Smooth muscle cell (in vitro differentiated cells): ENCODE results near the gene TENM3. TPM values are rescaled to one million over a fixed set of nuclear protein-coding genes. Genes with fewer than 3 reads are reported as not detected.

Experiments
- DNase-seq: peaks from one replicate; lab custom pipeline; 2025; ENCODE audit not compliant: unreplicated experiment; lab: John Stamatoyannopoulos, UW
- H2AFZ ChIP-seq: fragments of 200-600 bp; sonication (generic); 2 replicates; pipeline ENCODE4 v1.6.0; 2016; ENCODE audit warnings: antibody characterized with exemption, low read depth, mild to moderate bottlenecking
- H3F3A ChIP-seq: fragments of 200-600 bp; sonication (generic); 2 replicates; pipeline ENCODE4 v1.6.0; 2017; ENCODE audit warnings: antibody characterized with exemption, low read depth
- H3K27ac ChIP-seq: fragments of 200-600 bp; sonication (generic); 2 replicates; pipeline ENCODE4 v1.5.1; 2016; ENCODE audit warnings: low read depth, mild to moderate bottlenecking
- H3K27me3 ChIP-seq: fragments of 200-600 bp; sonication (generic); 2 replicates; pipeline ENCODE4 v1.6.1; 2016; ENCODE audit warnings: low read depth, mild to moderate bottlenecking
- H3K36me3 ChIP-seq: fragments of 200-600 bp; sonication (generic); 2 replicates; pipeline ENCODE4 v1.5.1; 2016; ENCODE audit warnings: low read depth
- H3K4me1 ChIP-seq: fragments of 200-600 bp; sonication (generic); 2 replicates; pipeline ENCODE4 v1.5.1; 2016; ENCODE audit warnings: low read depth
- H3K4me2 ChIP-seq: fragments of 200-600 bp; sonication (generic); 2 replicates; pipeline ENCODE4 v1.6.0; 2016; ENCODE audit warnings: mild to moderate bottlenecking
- H3K4me3 ChIP-seq: fragments of 200-600 bp; sonication (generic); 2 replicates; pipeline ENCODE4 v1.5.1; 2016; ENCODE audit warnings: mild to moderate bottlenecking
- H3K79me2 ChIP-seq: fragments of 200-600 bp; sonication (generic); 2 replicates; pipeline ENCODE4 v1.6.0; 2016; ENCODE audit warnings: low read depth, mild to moderate bottlenecking
- H3K9ac ChIP-seq: fragments of 200-600 bp; sonication (generic); 2 replicates; pipeline ENCODE4 v1.6.0; 2016; ENCODE audit warnings: low read depth
- H3K9me3 ChIP-seq: fragments of 200-600 bp; sonication (generic); replicated peaks from 2 replicates; pipeline ENCODE4 v1.5.1; 2016; ENCODE audit warnings: low read depth
- H4K20me1 ChIP-seq: fragments of 200-600 bp; sonication (generic); 2 replicates; pipeline ENCODE4 v1.6.0; 2016; ENCODE audit warnings: low read depth
- CTCF ChIP-seq: fragments of 200-600 bp; sonication (generic); IDR thresholded peaks from 2 replicates; pipeline ENCODE4 v1.5.1; 2017; ENCODE audit warnings: borderline replicate concordance, mild to moderate bottlenecking, antibody characterized with exemption; ENCODE audit not compliant: insufficient read depth, poor library complexity, severe bottlenecking
- WGBS: methylation state at CpG from one replicate; pipeline ENCODE4 v1.1.7; 2016; ENCODE audit warnings: low lambda C conversion rate; 5-methylcytosine and 5-hydroxymethylcytosine counted together
- polyA plus RNA-seq: library from polyadenylated mRNA; unstranded; fragments of >200 nt; fragmentation: Nextera tagmentation; extraction: Ambion mirVana; gene quantifications from 2 replicates; pipeline ENCODE4 v1.2.1, GENCODE V29; 2016
- total RNA-seq: library from RNA; depleted of rRNA; stranded (reverse); fragments of >200 nt; gene quantifications from 2 replicates; pipeline ENCODE4 v1.2.3, GENCODE V29; 2014

The TENM3 gene
- total and polyA plus RNA-seq, 2 experiments from 2014 or later, result 46.9 to 295 TPM

GRCh38 chr4:182724414-182724813, 481.2 kb downstream of the TENM3 start:
- H3K4me3 ChIP-seq, result no peak overlapping the region
- no peak for TF ChIP-seq CTCF
- no peak overlapping the region for H2AFZ ChIP-seq
- no peak overlapping the region for H3K9ac ChIP-seq
- H3K27me3 ChIP-seq, result no peaks in the 10 kb centered on the region
- H3F3A ChIP-seq, result no peaks in the 10 kb centered on the region
- H3K9me3 ChIP-seq, result no peaks in the 10 kb centered on the region
- no peaks in the 10 kb centered on the region for H4K20me1 ChIP-seq
- DNase-seq, result no peak
- no peaks in the 10 kb centered on the region for H3K4me1 ChIP-seq
- no peak overlapping the region for H3K4me2 ChIP-seq
- H3K79me2 ChIP-seq, result no peaks in the 10 kb centered on the region
- WGBS, result 65% methylated on average over 2 of the region's 2 CpGs
- peaks cover 5% of the 10 kb centered on the region for H3K36me3 ChIP-seq
- no peak overlapping the region for H3K27ac ChIP-seq

- H3K36me3 ChIP-seq, result peaks cover 21% of the 10 kb centered on the region
- no peak for TF ChIP-seq CTCF
- no peaks in the 10 kb centered on the region for H3K9me3 ChIP-seq
- H4K20me1 ChIP-seq, result no peaks in the 10 kb centered on the region
- no peak overlapping the region for H3K27ac ChIP-seq
- H3K4me2 ChIP-seq, result no peak overlapping the region
- no peak for DNase-seq
- H3K4me1 ChIP-seq, result no peaks in the 10 kb centered on the region
- H3K79me2 ChIP-seq, result no peaks in the 10 kb centered on the region
- no peak overlapping the region for H2AFZ ChIP-seq
- H3K9ac ChIP-seq, result no peak overlapping the region
- no peak overlapping the region for H3K4me3 ChIP-seq
- 98% methylated on average over 2 of the region's 2 CpGs for WGBS
- no peaks in the 10 kb centered on the region for H3K27me3 ChIP-seq
- no peaks in the 10 kb centered on the region for H3F3A ChIP-seq
Observed at GRCh38 chr4:182729516-182729915, 486.3 kb downstream of the TENM3 start.

- H3K9ac ChIP-seq, result no peak overlapping the region
- no peak overlapping the region for H3K4me3 ChIP-seq
- no peak for TF ChIP-seq CTCF
Observed at GRCh38 chr4:182730791-182731190, 487.6 kb downstream of the TENM3 start.

GRCh38 chr4:182736207-182736606, 493.0 kb downstream of the TENM3 start:
- no peaks in the 10 kb centered on the region for H3K9me3 ChIP-seq
- no peaks in the 10 kb centered on the region for H3F3A ChIP-seq
- H3K4me2 ChIP-seq, result no peak overlapping the region
- 67% methylated on average over 2 of the region's 2 CpGs for WGBS
- no peak for DNase-seq
- H3K27me3 ChIP-seq, result no peaks in the 10 kb centered on the region
- H3K36me3 ChIP-seq, result peaks cover 13% of the 10 kb centered on the region
- H3K9ac ChIP-seq, result no peak overlapping the region
- no peak overlapping the region for H2AFZ ChIP-seq
- no peaks in the 10 kb centered on the region for H3K79me2 ChIP-seq
- TF ChIP-seq CTCF, result no peak
- no peak overlapping the region for H3K4me3 ChIP-seq
- no peaks in the 10 kb centered on the region for H4K20me1 ChIP-seq
- no peaks in the 10 kb centered on the region for H3K4me1 ChIP-seq
- peak overlapping the region; percentile 28 for H3K27ac ChIP-seq

More at GRCh38 chr4:182730791-182731190, 487.6 kb downstream of the TENM3 start:
- no peak overlapping the region for H2AFZ ChIP-seq
- H3K27ac ChIP-seq, result no peak overlapping the region
- H3K9me3 ChIP-seq, result no peaks in the 10 kb centered on the region
- no peaks in the 10 kb centered on the region for H4K20me1 ChIP-seq
- H3K79me2 ChIP-seq, result no peaks in the 10 kb centered on the region
- H3K36me3 ChIP-seq, result peaks cover 22% of the 10 kb centered on the region
- DNase-seq, result no peak
- H3F3A ChIP-seq, result no peaks in the 10 kb centered on the region
- H3K4me1 ChIP-seq, result no peaks in the 10 kb centered on the region
- WGBS, result 94% methylated on average over 3 of the region's 3 CpGs
- H3K4me2 ChIP-seq, result no peak overlapping the region
- no peaks in the 10 kb centered on the region for H3K27me3 ChIP-seq
